ENCODE data around the gene SMYD2. TPM values are rescaled to one million over a fixed set of nuclear protein-coding genes. Genes with fewer than 3 reads are reported as not detected.

The SMYD2 gene
- total RNA-seq, 2 donors from 2014 or later = 18.4 to 18.5 TPM

GRCh38 chr1:214369364-214369763 is 88.4 kb downstream of the SMYD2 start:
- ATAC-seq (no peak), DNase-seq (no peak)
- H3K4me3 ChIP-seq = no peak overlapping the region
- no peaks in the 10 kb centered on the region for H3K9me3 ChIP-seq
- peaks cover 0 to 2% of the 10 kb centered on the region in 2 donors for H3K36me3 ChIP-seq (replicated peaks in 1 of 2; ENCODE audit: insufficient read depth in 1 of 2, low read depth in 2 of 2)
- no peak overlapping the region for H3K27ac ChIP-seq
- 49 to 57% methylated on average over 8 of the region's 8 CpGs for WGBS, 2 donors
- intact Hi-C loops (cut with DNase I) = no loop called here
- no peaks in the 10 kb centered on the region for H3K27me3 ChIP-seq
- TF ChIP-seq, protein P1, sequence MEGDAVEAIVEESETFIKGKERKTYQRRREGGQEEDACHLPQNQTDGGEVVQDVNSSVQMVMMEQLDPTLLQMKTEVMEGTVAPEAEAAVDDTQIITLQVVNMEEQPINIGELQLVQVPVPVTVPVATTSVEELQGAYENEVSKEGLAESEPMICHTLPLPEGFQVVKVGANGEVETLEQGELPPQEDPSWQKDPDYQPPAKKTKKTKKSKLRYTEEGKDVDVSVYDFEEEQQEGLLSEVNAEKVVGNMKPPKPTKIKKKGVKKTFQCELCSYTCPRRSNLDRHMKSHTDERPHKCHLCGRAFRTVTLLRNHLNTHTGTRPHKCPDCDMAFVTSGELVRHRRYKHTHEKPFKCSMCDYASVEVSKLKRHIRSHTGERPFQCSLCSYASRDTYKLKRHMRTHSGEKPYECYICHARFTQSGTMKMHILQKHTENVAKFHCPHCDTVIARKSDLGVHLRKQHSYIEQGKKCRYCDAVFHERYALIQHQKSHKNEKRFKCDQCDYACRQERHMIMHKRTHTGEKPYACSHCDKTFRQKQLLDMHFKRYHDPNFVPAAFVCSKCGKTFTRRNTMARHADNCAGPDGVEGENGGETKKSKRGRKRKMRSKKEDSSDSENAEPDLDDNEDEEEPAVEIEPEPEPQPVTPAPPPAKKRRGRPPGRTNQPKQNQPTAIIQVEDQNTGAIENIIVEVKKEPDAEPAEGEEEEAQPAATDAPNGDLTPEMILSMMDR (IDR thresholded peaks at IDR 0.05) = no peak
- no peak for TF ChIP-seq POLR2A (IDR thresholded peaks at IDR 0.05)
- H3K4me1 ChIP-seq = no peaks in the 10 kb centered on the region

GRCh38 chr1:214370615-214371014 is 89.7 kb downstream of the SMYD2 start:
- Histone ChIP-seq H3K9me3 (no peaks in the 10 kb centered on the region), H3K36me3 (replicated peaks in 1 of 2; ENCODE audit: insufficient read depth in 1 of 2, low read depth in 2 of 2) (peaks cover 0 to 2% of the 10 kb centered on the region in 2 donors), H3K4me1 (no peaks in the 10 kb centered on the region), H3K27ac (no peak overlapping the region), H3K27me3 (no peaks in the 10 kb centered on the region), H3K4me3 (no peak overlapping the region)
- ATAC-seq (no peak), DNase-seq (no peak)
- WGBS, 2 donors = 88 to 94% methylated on average over 3 of the region's 3 CpGs
- no peak for TF ChIP-seq POLR2A (IDR thresholded peaks at IDR 0.05)
- TF ChIP-seq, protein P1 (IDR thresholded peaks at IDR 0.05) = no peak
- intact Hi-C loops (cut with DNase I) = no loop called here

- ATAC-seq (no peak), DNase-seq (no peak)
- WGBS, 2 donors = 44 to 57% methylated on average over 5 of the region's 5 CpGs
- TF ChIP-seq, protein P1 (IDR thresholded peaks at IDR 0.05) = no peak
- no peak for TF ChIP-seq POLR2A (IDR thresholded peaks at IDR 0.05)
- Histone ChIP-seq H3K36me3 (replicated peaks in 1 of 2; ENCODE audit: insufficient read depth in 1 of 2, low read depth in 2 of 2) (peaks cover 0 to 4% of the 10 kb centered on the region in 2 donors), H3K27me3 (no peaks in the 10 kb centered on the region), H3K4me1 (no peaks in the 10 kb centered on the region), H3K4me3 (no peak overlapping the region), H3K9me3 (no peaks in the 10 kb centered on the region), H3K27ac (no peak overlapping the region)
- intact Hi-C loops (cut with DNase I) = no loop called here
Observed at GRCh38 chr1:214372092-214372491, 91.1 kb downstream of the SMYD2 start.

- H3K4me3 ChIP-seq = no peak overlapping the region
- TF ChIP-seq, protein P1 (IDR thresholded peaks at IDR 0.05) = no peak
- TF ChIP-seq POLR2A (IDR thresholded peaks at IDR 0.05) = no peak
- DNase-seq (no peak), ATAC-seq (no peak)
- peaks cover 0 to 3% of the 10 kb centered on the region in 2 donors for H3K36me3 ChIP-seq (replicated peaks in 1 of 2; ENCODE audit: insufficient read depth in 1 of 2, low read depth in 2 of 2)
- H3K27ac ChIP-seq = no peak overlapping the region
- H3K27me3 ChIP-seq = no peaks in the 10 kb centered on the region
- no peaks in the 10 kb centered on the region for H3K9me3 ChIP-seq
- no peaks in the 10 kb centered on the region for H3K4me1 ChIP-seq
- 82 to 97% methylated on average over 2 of the region's 2 CpGs for WGBS, 2 donors
- intact Hi-C loops (cut with DNase I) = no loop called here
Observed at GRCh38 chr1:214377485-214377884, 96.5 kb downstream of the SMYD2 start.

GRCh38 chr1:214377886-214378285 is 96.9 kb downstream of the SMYD2 start:
- TF ChIP-seq POLR2A (IDR thresholded peaks at IDR 0.05) = no peak
- TF ChIP-seq, protein P1 (IDR thresholded peaks at IDR 0.05) = no peak
- 89 to 94% methylated on average over 9 of the region's 9 CpGs for WGBS, 2 donors
- Histone ChIP-seq H3K27me3 (no peaks in the 10 kb centered on the region), H3K9me3 (no peaks in the 10 kb centered on the region), H3K27ac (no peak overlapping the region), H3K4me3 (no peak overlapping the region), H3K36me3 (replicated peaks in 1 of 2; ENCODE audit: insufficient read depth in 1 of 2, low read depth in 2 of 2) (peaks cover 0 to 5% of the 10 kb centered on the region in 2 donors), H3K4me1 (no peaks in the 10 kb centered on the region)
- intact Hi-C loops (cut with DNase I) = no loop called here
- no peak for DNase-seq
- no peak for ATAC-seq

Measured in body of pancreas (tissue), 4 donors.